Activated CD4-positive, alpha-beta T cell treated with anti-CD3 and anti-CD28 coated beads, Interleukin-2, amount 50 U/mL, for 4 hours (primary cell): Measurements from ENCODE around the gene MSN.

Experiments
- DNase-seq, 2 experiments: peaks; one replicate each; pipeline ENCODE4 v3.0.0-alpha.2; 2020

Gene MSN

DNA sequence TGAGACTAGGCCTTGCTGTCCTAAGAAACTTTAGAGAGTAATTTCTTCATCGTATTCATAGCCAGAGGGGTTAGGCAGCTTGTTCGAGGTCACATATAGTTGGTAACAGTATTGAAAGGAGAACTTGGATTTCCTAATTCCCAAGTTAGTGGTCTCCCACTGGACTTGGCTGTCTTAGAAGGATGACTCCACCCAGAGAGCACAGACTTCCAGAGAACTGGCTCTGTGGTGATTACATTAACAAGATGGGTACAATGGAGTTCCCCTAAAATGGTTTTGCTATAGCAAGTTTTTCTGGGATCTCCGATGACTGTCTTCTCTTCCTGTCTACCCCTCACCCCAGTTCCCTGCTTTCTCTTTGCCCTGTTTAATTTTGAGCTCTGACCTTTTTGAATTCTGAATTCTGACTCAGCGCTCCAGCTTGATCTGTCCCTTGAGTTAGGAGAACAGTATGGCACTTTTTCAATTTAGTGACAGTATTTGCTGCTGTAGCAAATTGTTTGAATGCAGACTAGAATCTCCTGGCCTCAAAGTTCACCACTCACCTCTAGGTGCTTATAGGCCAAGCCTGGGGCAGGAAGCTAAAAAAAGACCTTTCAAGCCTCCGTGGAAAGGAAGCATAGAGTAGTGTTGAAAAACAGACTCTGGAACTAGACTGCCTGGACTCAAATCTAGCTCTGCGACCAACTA is 6.9 kb downstream of the MSN start:
- DNase-seq = no peak

DNA sequence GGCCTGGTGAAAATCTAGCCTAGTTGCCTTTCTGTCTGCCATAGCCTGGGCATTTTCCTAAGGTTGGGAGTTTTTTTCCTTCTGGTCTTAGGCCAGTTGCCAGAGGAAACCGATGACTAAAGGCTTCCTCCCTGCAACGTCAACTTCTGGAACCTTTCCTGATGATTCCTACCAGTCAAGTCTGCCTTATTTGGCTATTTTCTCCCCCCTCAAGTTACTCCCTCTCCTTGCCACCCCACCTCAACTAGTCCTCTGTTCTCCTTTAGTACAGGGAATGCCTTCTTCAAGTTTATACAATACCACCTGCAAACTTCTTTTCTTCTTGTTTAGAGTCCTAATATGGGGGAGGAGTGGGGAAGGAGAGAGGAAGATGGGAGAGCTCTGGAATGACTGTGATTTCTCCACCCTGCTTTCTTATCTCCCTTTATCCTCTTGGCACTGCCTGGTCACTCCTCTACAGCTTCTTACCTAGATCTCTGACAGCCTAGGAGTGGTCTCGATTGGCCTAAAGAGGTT is 10.6 kb downstream of the MSN start:
- DNase-seq = no peak

DNA sequence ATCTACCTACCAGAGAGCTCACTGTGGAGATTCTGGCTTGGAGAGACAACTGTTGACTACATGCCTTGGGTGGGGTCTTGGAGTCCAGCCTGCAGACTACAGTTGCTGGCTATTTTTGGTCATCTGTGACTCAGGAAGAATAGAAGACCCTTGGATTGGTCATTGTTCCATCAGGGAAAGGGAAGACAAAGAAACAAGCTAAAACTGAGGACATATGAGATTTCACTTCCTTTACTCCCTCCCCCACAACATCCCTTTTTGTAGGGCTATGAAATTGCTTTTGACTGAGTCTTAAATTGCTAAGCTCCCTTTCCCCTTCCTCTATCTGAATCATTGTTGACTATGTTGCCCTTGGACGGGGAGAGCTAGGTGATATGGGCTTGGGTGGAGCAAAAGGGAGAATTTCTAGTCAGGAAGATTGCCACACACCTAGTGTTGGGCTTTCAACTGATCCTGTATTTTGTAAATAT is 11.7 kb downstream of the MSN start:
- no peak for DNase-seq

DNA sequence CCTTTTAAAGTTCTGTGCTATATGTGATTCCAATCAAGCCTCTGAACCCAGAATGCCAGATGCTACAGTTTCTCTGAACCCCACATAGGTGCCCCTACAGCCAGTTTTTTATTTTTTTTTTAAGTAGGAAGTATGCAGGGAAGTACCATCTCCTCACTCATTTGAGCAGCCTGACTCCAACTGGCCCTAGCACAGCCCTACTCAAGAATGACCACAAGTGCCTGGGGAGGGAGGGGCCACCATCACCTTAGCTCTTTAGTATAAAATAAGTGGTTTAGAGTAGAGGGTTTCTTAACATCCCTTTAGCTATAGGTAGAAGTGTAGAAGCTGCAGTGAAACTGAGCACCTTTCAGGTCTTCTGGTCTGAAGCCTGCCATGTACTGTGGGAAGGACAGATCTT is 14.4 kb downstream of the MSN start:
- DNase-seq = no peak

GRCh38 chrX:65685112-65685511 is 17.7 kb downstream of the MSN start:
- no peak for DNase-seq

DNA sequence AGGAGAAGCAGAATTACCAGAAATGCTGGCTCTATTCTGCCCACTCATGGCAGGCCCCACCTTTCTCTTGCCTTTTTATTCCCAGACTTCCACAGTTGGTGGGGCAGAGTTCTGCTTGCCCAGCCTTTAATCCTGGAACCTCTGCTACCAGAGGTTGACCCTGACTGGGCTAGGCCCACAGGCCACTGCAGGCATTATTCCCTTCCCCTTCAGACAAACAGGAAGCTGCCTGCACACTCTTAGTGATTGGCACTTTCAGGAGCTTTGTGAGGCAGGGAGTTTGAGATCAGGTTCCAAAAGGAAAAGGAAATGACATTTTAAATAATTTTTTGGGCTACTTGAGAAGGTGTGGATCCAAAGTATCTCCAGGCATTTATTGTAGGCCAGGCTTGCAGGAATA is 18.8 kb downstream of the MSN start:
- DNase-seq = no peak

DNA sequence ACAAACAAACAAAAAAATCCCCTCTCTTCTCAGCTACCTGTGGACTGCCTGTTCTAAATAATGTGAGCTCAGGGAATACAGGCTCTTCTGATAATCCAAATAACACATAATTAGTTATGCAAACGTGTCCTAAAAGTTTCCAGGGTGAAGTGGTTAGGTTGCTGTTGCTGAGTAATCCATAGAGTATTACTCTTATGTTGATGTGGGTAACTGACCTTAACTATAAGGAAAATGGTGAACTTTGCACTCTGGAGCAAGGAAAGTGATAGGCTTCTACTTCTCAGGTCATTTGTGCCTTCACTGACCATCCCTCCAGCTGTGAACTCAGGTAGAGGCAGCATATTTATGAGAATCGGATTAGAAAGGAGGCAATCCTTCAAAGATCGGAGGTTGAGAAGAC is 19.9 kb downstream of the MSN start:
- no peak for DNase-seq

DNA sequence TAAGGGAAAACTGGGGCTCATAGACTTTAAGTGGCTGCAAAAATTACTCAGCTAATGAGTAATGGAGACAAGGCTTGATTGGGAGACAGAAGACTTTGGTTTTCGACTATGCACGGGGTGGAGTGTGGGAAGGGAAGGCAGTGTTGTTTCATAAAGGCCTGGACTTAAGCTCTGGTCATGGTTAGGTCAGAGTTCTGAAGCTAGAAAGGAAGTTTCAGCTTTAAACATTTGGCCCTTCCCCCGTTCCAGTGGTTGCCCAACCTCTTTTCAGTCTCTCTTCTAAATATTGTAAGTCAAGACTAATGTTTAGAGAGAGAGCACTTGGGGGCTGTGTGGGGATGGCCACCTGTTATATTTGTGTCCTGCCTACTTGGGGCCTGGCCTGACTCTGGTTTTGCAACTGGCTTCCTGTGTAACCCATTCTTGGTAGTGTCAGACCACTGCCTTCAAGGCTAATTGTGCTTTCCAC is 21.0 kb downstream of the MSN start:
- no peak for DNase-seq

DNA sequence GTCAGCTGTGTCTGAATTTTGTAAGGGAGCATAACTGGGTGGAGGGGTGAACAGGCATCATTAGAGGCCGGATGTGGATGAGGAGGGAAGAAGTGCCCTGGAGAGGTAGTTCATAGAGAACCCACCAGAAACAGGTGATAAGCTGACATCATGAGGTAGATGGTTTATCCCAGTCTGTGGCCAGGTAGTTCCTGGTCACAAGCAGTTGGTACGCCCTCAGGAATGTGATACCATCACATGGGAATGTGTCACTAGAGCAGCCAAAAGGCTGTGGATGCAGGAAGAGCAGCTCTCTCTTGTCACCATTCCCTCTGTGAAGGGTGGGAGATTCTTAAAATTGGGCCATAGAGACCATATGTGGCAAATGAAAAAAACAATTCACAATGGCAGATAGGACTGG is 21.9 kb downstream of the MSN start:
- DNase-seq = no peak

DNA sequence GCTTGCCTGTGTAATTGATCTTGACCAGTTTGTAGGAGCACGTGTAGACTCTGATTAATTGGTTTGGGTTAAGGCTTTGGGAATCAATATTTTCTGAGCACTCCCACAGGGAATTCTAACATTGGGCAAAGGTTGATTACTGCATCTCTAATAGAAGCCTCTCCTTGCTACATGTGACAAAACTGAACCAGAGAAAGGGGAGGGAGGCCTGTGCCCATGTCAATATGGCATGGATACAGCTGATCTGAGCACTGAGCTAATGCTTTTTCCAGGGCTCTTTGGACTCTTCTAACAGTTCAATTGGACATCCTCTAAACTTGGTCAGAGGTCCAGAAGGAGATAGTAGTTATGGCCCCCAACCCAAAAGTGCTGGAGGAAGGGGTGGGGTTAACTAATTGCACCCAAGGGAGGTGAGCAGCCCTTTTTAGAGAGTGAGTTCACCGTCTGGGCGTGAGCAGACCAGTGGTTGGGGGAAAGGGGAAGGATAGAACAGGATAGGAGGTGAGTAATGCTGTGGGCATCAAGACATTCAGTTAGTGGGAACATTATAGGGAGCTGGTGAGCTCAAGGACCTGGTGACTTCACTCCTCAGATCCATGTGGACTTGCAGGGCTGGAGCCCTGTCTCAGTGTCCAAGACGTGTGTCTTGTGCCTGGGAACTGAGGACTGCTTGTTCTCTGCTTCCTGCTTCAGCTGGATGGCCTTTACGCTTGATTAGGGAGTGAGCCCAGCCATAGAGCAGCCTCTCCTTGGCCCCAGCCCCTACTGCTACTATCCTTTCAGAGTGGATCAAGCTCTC is 22.8 kb downstream of the MSN start:
- DNase-seq = no peak

GRCh38 chrX:65695849-65696449 is 28.5 kb downstream of the MSN start:
- no peak for DNase-seq

- no peak for DNase-seq
Observed at GRCh38 chrX:65696613-65697012, 29.2 kb downstream of the MSN start.

- DNase-seq = no peak
Observed at GRCh38 chrX:65697211-65697641, 29.8 kb downstream of the MSN start.

GRCh38 chrX:65697915-65698796 is 30.7 kb downstream of the MSN start:
- peak; percentile 65 to 72 for DNase-seq

DNA sequence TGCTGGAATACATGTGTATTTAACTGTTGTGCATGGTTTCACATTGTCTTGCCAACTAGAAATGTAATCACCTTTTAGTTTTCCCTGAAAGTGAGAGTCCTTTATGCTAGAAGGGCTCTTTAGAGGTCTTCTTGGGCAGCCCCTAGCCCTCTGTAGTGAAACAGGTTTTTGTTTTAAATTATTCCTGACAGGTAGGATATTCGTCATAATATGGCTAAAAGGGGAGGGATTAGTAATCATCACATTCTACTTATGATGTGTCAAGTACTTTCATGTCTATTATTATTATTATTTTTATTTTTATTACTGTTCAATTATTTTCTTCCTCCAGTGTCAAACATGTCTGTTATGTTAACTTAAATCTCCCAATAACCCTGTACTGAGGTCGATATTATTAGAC is 35.5 kb downstream of the MSN start:
- DNase-seq = no peak

- no peak for DNase-seq
Observed at GRCh38 chrX:65705439-65705838, 38.0 kb downstream of the MSN start.

DNA sequence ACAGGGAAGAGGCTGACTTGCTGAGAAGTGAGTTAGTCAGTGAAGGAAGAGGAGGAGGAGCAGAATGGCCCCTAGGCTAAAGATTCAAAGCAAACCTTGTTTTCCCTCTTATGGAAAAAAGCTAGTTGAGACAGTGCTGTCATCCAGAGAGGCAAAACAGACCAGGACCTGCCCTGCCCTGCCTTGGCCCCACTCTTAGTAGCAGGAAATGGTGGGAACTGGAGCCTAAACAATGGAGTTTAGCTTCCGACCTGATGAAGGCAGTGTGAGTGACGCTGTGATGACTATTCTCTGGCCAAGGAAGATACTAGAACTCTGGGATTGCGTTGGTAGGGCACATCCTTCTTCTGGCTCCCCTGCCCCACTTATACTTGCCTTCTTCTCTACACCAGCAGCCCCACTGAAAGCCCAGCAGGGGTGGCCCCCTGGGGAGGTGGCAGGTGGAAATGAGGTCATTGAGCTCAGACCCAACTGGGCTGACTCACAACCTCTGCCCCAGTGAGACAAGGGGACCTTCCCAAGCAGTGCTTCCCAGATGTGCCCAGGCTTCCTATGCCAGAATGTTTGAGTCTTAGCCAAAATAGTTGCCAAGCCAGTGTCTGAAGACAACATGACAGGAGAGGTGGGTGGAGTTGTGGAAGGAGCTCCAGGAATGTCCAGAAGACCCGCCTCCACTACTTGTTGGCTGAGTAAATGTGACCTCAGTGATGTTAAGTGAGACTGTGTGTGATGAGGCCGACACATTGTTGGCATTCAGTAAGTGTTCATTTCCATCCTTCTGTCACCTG is 38.8 kb downstream of the MSN start:
- no peak for DNase-seq

- DNase-seq = no peak
Observed at GRCh38 chrX:65707151-65707550, 39.7 kb downstream of the MSN start.

DNA sequence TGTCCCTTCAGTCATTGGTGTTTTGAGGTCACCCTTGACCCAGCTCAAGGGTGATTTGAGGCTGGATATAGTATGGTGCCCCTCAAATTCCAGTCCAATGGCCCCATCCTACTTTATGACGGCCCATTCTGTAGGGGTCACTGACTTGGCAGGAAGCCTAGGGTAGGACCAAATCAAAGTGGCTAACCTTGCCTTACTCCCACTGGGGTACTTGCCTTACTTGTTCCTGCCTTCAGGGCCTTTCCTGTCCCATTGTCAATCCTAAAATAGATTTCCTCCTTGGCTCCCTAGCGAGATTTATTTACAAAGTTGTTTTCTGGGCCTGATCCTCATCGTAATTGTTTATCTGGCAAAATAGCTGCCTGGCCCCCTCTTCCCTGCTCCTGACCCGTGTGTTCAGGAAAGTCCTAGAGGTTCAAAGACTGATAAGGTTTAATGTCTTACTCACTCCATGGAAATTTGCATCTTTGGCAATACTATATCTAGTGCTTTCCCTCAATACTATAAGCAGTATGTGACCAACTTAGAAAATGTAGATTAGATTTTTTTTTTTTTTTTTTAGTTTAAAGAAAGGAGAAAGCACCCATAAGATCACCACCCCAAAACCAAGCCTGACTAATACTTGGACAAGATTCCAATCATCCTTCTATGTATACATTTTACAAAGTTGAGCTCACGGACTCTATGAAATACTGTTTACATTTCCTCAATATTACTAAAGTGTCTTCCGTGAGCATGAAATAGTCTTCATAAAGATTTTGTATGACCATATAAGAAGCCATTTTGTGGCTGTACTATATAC is 44.8 kb downstream of the MSN start:
- no peak for DNase-seq

DNA sequence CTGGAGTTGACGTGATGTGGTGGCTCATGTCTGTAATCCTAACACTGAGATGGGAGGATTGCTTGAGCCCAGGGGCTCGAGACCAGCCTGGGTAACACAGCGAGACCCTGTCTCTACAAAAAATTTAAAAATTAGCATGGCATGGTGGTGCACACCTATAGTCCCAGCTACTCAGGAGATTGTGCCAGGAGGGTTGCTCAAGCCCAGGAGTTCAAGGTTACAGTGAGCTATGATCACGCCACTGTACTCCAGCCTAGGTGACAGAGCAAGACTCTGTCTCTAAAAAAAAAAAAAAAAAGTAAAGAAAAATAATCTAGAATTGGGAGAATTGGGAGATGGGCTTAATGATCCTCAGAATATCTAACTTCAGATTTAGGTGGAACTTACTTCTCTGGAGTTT is 51.1 kb downstream of the MSN start:
- no peak for DNase-seq
